ENCODE measurements around the gene ITGA6. TPM values are rescaled to one million over a fixed set of nuclear protein-coding genes. Genes with fewer than 3 reads are reported as not detected.

Gene ITGA6
- total RNA-seq, 2 experiments from 2014 or later, result 14.6 to 15.0 TPM

DNA sequence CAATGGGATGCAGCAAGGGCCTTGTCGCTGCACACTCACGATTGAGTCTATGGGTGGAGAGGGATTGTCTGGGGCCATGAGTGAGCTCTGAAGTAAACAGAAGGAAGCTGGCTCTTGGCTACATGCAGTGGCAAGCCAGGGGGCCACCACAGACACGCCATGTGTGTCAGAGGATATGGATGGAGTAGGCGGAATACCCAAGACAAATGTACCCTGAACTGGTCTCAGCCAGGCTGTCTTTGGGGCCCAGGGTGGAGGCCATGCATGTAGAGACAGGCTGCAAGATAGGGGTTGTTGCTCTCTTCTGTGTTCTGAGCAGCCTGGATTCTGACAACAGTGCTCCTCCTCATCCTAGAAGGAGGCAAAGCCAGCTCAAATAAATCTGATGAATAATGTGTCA is 24.0 kb upstream of the ITGA6 start:
- Mint-ChIP-seq H3K4me1 (ENCODE audit: low read depth) (no peaks in the 10 kb centered on the region), H3K36me3 (ENCODE audit: low read depth) (no peaks in the 10 kb centered on the region), H3K4me3 (no peak overlapping the region), H3K27me3 (ENCODE audit: low read depth) (peaks cover 12% of the 10 kb centered on the region), H3K27ac (no peak overlapping the region), H3K9me3 (ENCODE audit: insufficient read depth) (no peaks in the 10 kb centered on the region)
- ChIA-PET POLR2A (no interaction called here), CTCF (interaction anchor here (1.1 kb wide), 1 partner anchor 58 kb away, joined by 3 read pairs; no protein-coding TSS in a partner anchor)
- ATAC-seq (no peak), DNase-seq (no peak)

GRCh38 chr2:172403881-172404468 is 23.4 kb upstream of the ITGA6 start:
- no peak for ATAC-seq
- H3K36me3 Mint-ChIP-seq (ENCODE audit: low read depth), result no peaks in the 10 kb centered on the region
- POLR2A ChIA-PET, result no interaction called here
- peaks cover 13% of the 10 kb centered on the region for H3K27me3 Mint-ChIP-seq (ENCODE audit: low read depth)
- H3K27ac Mint-ChIP-seq, result no peak overlapping the region
- no peak for DNase-seq
- no peaks in the 10 kb centered on the region for H3K4me1 Mint-ChIP-seq (ENCODE audit: low read depth)
- H3K4me3 Mint-ChIP-seq, result no peak overlapping the region
- CTCF ChIA-PET, result interaction anchor here (1.1 kb wide), 1 partner anchor 58 kb away, joined by 3 read pairs; no protein-coding TSS in a partner anchor
- no peaks in the 10 kb centered on the region for H3K9me3 Mint-ChIP-seq (ENCODE audit: insufficient read depth)

- peaks cover 19% of the 10 kb centered on the region for H3K27me3 Mint-ChIP-seq (ENCODE audit: low read depth)
- ATAC-seq, result no peak
- no peaks in the 10 kb centered on the region for H3K9me3 Mint-ChIP-seq (ENCODE audit: insufficient read depth)
- H3K4me3 Mint-ChIP-seq, result no peak overlapping the region
- no peak for DNase-seq
- ChIA-PET CTCF (no interaction called here), POLR2A (no interaction called here)
- H3K36me3 Mint-ChIP-seq (ENCODE audit: low read depth), result no peaks in the 10 kb centered on the region
- H3K4me1 Mint-ChIP-seq (ENCODE audit: low read depth), result no peaks in the 10 kb centered on the region
- no peak overlapping the region for H3K27ac Mint-ChIP-seq
These were observed 22.6 kb upstream of the ITGA6 start for GRCh38 chr2:172404824-172405223.

DNA sequence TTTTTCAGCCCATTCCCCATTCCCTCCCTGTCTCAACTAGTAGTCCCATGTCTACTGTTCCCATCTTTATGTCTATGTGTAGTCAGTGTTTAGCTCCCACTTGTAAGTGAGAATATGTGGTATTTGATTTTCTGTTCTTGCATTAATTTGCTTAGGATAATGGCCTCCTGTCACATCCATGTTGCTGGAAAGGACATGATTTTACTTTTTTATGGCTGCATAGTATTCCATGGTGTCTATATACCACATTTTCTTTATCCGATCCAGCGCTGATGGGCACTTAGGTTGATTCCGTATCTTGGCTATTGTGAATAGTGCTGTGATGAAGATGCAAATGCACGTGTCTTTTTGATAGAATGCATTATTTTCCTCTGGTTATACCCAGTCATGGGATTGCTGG is 21.7 kb upstream of the ITGA6 start:
- CTCF ChIA-PET, result no interaction called here
- Mint-ChIP-seq H3K4me3 (no peak overlapping the region), H3K9me3 (ENCODE audit: insufficient read depth) (no peaks in the 10 kb centered on the region), H3K4me1 (ENCODE audit: low read depth) (no peaks in the 10 kb centered on the region), H3K27ac (no peak overlapping the region), H3K36me3 (ENCODE audit: low read depth) (no peaks in the 10 kb centered on the region), H3K27me3 (ENCODE audit: low read depth) (peaks cover 20% of the 10 kb centered on the region)
- ATAC-seq, result no peak
- POLR2A ChIA-PET, result no interaction called here
- no peak for DNase-seq

DNA sequence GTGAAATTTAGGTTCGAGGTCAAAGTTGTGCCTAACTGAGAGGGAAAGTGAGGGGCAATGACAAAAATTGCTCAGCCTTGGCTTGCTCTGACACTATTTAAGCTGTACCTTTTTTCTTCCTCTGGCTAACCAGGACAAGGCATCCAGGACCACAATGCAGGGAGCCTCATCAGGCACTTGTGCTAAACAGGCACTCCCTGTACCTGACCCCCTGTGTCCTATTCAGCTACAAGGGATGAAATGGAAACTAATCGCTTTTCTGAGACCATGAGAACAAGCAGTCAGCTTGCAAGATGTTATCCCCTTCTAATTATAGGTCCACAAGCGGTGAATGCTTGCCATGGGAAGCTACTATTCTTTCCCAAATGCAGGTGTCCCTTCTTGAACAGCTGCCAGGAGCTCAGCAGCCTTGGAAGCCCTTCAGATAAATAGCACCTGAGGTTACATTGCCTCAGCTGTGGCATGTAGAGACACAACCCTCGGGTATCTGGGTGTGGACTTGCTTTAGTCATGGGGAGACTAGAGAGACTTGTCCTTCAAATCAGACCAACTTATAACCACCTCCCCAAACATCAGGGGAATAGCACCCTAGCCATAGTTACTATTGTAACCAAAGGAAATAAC is 19.1 kb upstream of the ITGA6 start:
- Mint-ChIP-seq H3K27me3 (ENCODE audit: low read depth) (peaks cover 20% of the 10 kb centered on the region), H3K4me3 (no peak overlapping the region), H3K9me3 (ENCODE audit: insufficient read depth) (no peaks in the 10 kb centered on the region), H3K36me3 (ENCODE audit: low read depth) (no peaks in the 10 kb centered on the region), H3K4me1 (ENCODE audit: low read depth) (no peaks in the 10 kb centered on the region), H3K27ac (no peak overlapping the region)
- POLR2A ChIA-PET, result no interaction called here
- ATAC-seq (no peak), DNase-seq (no peak)
- CTCF ChIA-PET, result no interaction called here

DNA sequence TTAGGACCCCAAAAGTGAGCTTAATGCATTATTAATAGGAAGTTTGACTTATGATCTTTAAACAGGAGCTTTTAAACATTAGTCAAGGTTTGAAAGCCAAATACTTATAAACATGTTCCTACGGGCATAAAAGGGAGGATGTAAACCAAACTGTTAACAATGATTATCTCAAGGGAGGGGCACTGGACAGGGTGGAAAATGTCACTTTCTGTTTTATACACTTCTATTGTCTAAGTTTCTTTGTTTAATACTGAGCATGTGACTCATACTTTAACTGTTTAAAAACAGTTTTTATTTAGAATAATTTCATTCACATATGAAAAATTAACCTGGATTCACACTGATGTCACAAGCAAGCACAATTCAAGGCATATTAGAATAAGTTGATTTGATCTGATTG is 18.3 kb upstream of the ITGA6 start:
- CTCF ChIA-PET, result no interaction called here
- H3K4me3 Mint-ChIP-seq, result no peak overlapping the region

DNA sequence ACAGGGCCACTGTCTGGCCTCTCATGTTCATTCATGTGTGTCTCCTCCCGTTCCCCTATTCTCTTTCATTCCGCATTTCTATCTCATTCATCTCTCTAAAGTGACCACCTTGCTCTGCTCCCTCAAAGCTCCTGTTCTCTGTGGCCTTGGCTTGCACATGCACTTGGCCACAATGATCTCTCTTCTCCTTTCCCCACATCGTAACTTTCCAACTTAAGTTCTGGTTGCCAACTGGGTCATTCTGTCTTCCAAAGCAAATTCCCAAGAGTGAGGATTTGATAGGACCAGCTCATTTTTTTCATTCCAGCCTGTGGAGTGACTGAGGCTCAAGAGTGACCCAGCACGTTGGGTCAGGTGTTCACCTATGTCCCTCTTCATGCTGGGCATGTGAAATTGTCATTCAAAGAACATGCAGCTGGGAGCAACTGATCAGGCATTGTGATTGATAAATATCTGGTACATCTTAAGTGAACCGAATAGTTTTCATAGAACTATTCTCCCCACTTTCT is 14.3 kb upstream of the ITGA6 start:
- peaks cover 7% of the 10 kb centered on the region for H3K4me1 Mint-ChIP-seq (ENCODE audit: low read depth)
- no peak for ATAC-seq
- no peak for DNase-seq
- H3K27me3 Mint-ChIP-seq (ENCODE audit: low read depth), result peaks cover 10% of the 10 kb centered on the region
- no peaks in the 10 kb centered on the region for H3K9me3 Mint-ChIP-seq (ENCODE audit: insufficient read depth)
- POLR2A ChIA-PET, result no interaction called here
- CTCF ChIA-PET, result interaction anchor here (1.1 to 1.5 kb wide), 3 partner anchors 14 to 48 kb away, joined by 3 read pairs; no protein-coding TSS in a partner anchor
- H3K4me3 Mint-ChIP-seq, result no peak overlapping the region
- no peak overlapping the region for H3K27ac Mint-ChIP-seq
- no peaks in the 10 kb centered on the region for H3K36me3 Mint-ChIP-seq (ENCODE audit: low read depth)

More for the DNA sequence above, 18.3 kb upstream of the ITGA6 start:
- no peak for DNase-seq
- H3K27ac Mint-ChIP-seq, result no peak overlapping the region
- peaks cover 18% of the 10 kb centered on the region for H3K27me3 Mint-ChIP-seq (ENCODE audit: low read depth)
- ATAC-seq, result no peak
- H3K4me1 Mint-ChIP-seq (ENCODE audit: low read depth), result no peaks in the 10 kb centered on the region
- no peaks in the 10 kb centered on the region for H3K9me3 Mint-ChIP-seq (ENCODE audit: insufficient read depth)
- POLR2A ChIA-PET, result no interaction called here
- H3K36me3 Mint-ChIP-seq (ENCODE audit: low read depth), result no peaks in the 10 kb centered on the region

GRCh38 chr2:172415157-172415864 is 12.1 kb upstream of the ITGA6 start:
- no peaks in the 10 kb centered on the region for H3K36me3 Mint-ChIP-seq (ENCODE audit: low read depth)
- ATAC-seq (no peak), DNase-seq (no peak)
- POLR2A ChIA-PET, result no interaction called here
- no peak overlapping the region for H3K27ac Mint-ChIP-seq
- peaks cover 10% of the 10 kb centered on the region for H3K27me3 Mint-ChIP-seq (ENCODE audit: low read depth)
- no peak overlapping the region for H3K4me3 Mint-ChIP-seq
- H3K9me3 Mint-ChIP-seq (ENCODE audit: insufficient read depth), result no peaks in the 10 kb centered on the region
- CTCF ChIA-PET, result interaction anchor here (0.9 to 2.7 kb wide), 3 partner anchors 12 to 52 kb away, joined by 3 to 8 read pairs (median 5); partner anchors contain the start of gene ITGA6
- H3K4me1 Mint-ChIP-seq (ENCODE audit: low read depth), result peaks cover 7% of the 10 kb centered on the region

GRCh38 chr2:172415865-172416183 is 11.6 kb upstream of the ITGA6 start:
- Mint-ChIP-seq H3K9me3 (ENCODE audit: insufficient read depth) (no peaks in the 10 kb centered on the region), H3K4me1 (ENCODE audit: low read depth) (peaks cover 7% of the 10 kb centered on the region), H3K27me3 (ENCODE audit: low read depth) (peaks cover 14% of the 10 kb centered on the region), H3K4me3 (no peak overlapping the region), H3K36me3 (ENCODE audit: low read depth) (no peaks in the 10 kb centered on the region), H3K27ac (no peak overlapping the region)
- no peak for DNase-seq
- ChIA-PET CTCF (interaction anchor here (0.9 to 2.7 kb wide), 3 partner anchors 12 to 51 kb away, joined by 3 to 8 read pairs (median 5); partner anchors contain the start of gene ITGA6), POLR2A (no interaction called here)
- no peak for ATAC-seq

- DNase-seq (no peak), ATAC-seq (no peak)
- Mint-ChIP-seq H3K4me1 (ENCODE audit: low read depth) (peaks cover 7% of the 10 kb centered on the region), H3K27me3 (ENCODE audit: low read depth) (peaks cover 18% of the 10 kb centered on the region), H3K36me3 (ENCODE audit: low read depth) (no peaks in the 10 kb centered on the region), H3K9me3 (ENCODE audit: insufficient read depth) (no peaks in the 10 kb centered on the region), H3K4me3 (no peak overlapping the region), H3K27ac (no peak overlapping the region)
- POLR2A ChIA-PET, result no interaction called here
- CTCF ChIA-PET, result interaction anchor here (1.5 to 2.7 kb wide), 2 partner anchors 11 to 45 kb away, joined by 5 to 8 read pairs; partner anchors contain the start of gene ITGA6
These were observed 10.8 kb upstream of the ITGA6 start for GRCh38 chr2:172416447-172417058.

DNA sequence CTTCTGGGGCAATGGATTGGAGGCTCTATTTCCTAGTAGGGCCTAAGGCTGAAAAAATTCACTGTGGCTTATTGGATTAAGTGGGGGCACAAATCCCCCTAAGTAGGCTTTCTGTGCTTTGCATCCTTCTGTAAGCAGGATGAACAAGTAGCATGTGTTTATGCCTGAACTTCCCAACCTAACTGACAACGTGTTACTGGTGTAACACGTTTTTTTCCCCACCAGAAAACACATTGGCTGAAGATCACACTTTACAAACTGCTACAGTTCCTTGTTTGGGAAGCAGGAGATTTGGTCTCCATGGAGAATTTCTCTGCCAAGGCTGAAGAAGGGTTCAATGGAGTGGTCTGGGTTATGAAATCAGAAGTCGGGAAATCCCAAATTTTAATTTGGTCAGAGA is 7.2 kb upstream of the ITGA6 start:
- peaks cover 7% of the 10 kb centered on the region for H3K4me1 Mint-ChIP-seq (ENCODE audit: low read depth)
- ATAC-seq, result no peak

DNA sequence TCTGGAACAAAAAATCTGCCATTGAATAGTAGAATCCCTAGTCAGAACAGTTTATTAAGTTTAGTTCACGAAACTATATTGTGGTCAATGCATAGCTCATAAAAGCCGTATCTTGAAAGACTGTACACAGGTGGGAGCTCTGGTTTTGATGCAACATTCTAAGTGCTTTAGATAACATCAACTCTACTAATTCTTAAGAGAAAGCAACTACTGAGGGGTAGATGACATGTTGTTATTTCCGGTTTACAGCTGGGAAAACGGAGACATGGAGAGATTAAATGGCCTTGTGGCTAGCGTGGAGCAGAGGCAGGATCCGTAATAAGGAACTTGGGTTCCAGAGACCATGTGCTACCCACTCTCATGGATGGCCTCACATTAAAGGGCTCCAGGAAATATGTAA is 4.2 kb upstream of the ITGA6 start:
- DNase-seq, result no peak
- no peak overlapping the region for H3K4me3 Mint-ChIP-seq
- peaks cover 10% of the 10 kb centered on the region for H3K4me1 Mint-ChIP-seq (ENCODE audit: low read depth)
- CTCF ChIA-PET, result interaction anchor here (1.1 to 3.9 kb wide), 3 partner anchors 9 to 39 kb away, joined by 3 to 26 read pairs (median 5); no protein-coding TSS in a partner anchor
- POLR2A ChIA-PET, result no interaction called here
- no peak overlapping the region for H3K27ac Mint-ChIP-seq
- no peaks in the 10 kb centered on the region for H3K36me3 Mint-ChIP-seq (ENCODE audit: low read depth)
- peaks cover 46% of the 10 kb centered on the region for H3K27me3 Mint-ChIP-seq (ENCODE audit: low read depth)
- H3K9me3 Mint-ChIP-seq (ENCODE audit: insufficient read depth), result no peaks in the 10 kb centered on the region
- ATAC-seq, result no peak

More for the DNA sequence above, 7.2 kb upstream of the ITGA6 start:
- CTCF ChIA-PET, result interaction anchor here (1.0 kb wide), 1 partner anchor 21 kb away, joined by 3 read pairs; no protein-coding TSS in a partner anchor
- no peaks in the 10 kb centered on the region for H3K36me3 Mint-ChIP-seq (ENCODE audit: low read depth)
- H3K4me3 Mint-ChIP-seq, result no peak overlapping the region
- H3K27ac Mint-ChIP-seq, result no peak overlapping the region
- H3K27me3 Mint-ChIP-seq (ENCODE audit: low read depth), result peaks cover 34% of the 10 kb centered on the region
- DNase-seq, result no peak
- no peaks in the 10 kb centered on the region for H3K9me3 Mint-ChIP-seq (ENCODE audit: insufficient read depth)
- POLR2A ChIA-PET, result no interaction called here
